Activated CD4-positive, alpha-beta T cell treated with anti-CD3 and anti-CD28 coated beads, Interleukin-2, amount 10 ng/mL, durations not matched to agents 7 days and 5 days (primary cell): ENCODE data around the gene DNM3. TPM values are rescaled to one million over a fixed set of nuclear protein-coding genes. Genes with fewer than 3 reads are reported as not detected.

Experiments
- CTCF ChIA-PET: fragments of 350-600 bp; sonication (Branson Sonifier 250); formaldehyde crosslinking; loops from one replicate; lab custom pipeline; 2021; ENCODE audit warnings: antibody characterized with exemption; lab: Charles Lee
- POLR2A ChIA-PET: fragments of 350-600 bp; sonication (Branson Sonifier 250); formaldehyde crosslinking; loops from one replicate; lab custom pipeline; 2021; ENCODE audit warnings: antibody characterized with exemption; lab: Charles Lee
- DNase-seq: peaks from one replicate; pipeline ENCODE4 v3.0.0-alpha.2; 2020
- H3K27ac Mint-ChIP-seq: one replicate; pipeline ENCODE4 v1.8.0; 2021; ENCODE audit warnings: mild to moderate bottlenecking, moderate library complexity, mixed read lengths
- H3K27me3 Mint-ChIP-seq: one replicate; pipeline ENCODE4 v1.8.0; 2021; ENCODE audit warnings: mixed read lengths
- H3K36me3 Mint-ChIP-seq: one replicate; pipeline ENCODE4 v1.8.0; 2021; ENCODE audit warnings: low read depth, mixed read lengths
- H3K4me1 Mint-ChIP-seq: one replicate; pipeline ENCODE4 v1.8.0; 2021; ENCODE audit warnings: mixed read lengths
- H3K4me3 Mint-ChIP-seq: one replicate; pipeline ENCODE4 v1.8.0; 2021; ENCODE audit warnings: mild to moderate bottlenecking, moderate library complexity, mixed read lengths
- H3K9me3 Mint-ChIP-seq: one replicate; pipeline ENCODE4 v1.8.0; 2021; ENCODE audit warnings: mixed read lengths
- total RNA-seq, 2 experiments: library from RNA; stranded (reverse); gene quantifications; one replicate each; pipeline ENCODE4 v1.2.3, GENCODE V29; 2021

Gene DNM3
- total RNA-seq, 2 experiments from 2014 or later: 2.1 TPM

GRCh38 chr1:171943973-171944561 lies 102.8 kb downstream of the DNM3 start:
- no peak overlapping the region for H3K4me3 Mint-ChIP-seq
- peak overlapping the region; percentile 28 for H3K27ac Mint-ChIP-seq
- H3K36me3 Mint-ChIP-seq: no peaks in the 10 kb centered on the region
- H3K27me3 Mint-ChIP-seq: no peaks in the 10 kb centered on the region
- no peaks in the 10 kb centered on the region for H3K4me1 Mint-ChIP-seq
- ChIA-PET POLR2A (no interaction called here), CTCF (interaction anchor here (1.1 kb wide), 1 partner anchor 41 kb away, joined by 3 read pairs; no protein-coding TSS in a partner anchor)
- no peaks in the 10 kb centered on the region for H3K9me3 Mint-ChIP-seq
- no peak for DNase-seq

- Mint-ChIP-seq H3K36me3 (no peaks in the 10 kb centered on the region), H3K4me1 (no peaks in the 10 kb centered on the region), H3K4me3 (no peak overlapping the region), H3K27me3 (peaks cover 7% of the 10 kb centered on the region), H3K27ac (no peak overlapping the region), H3K9me3 (no peaks in the 10 kb centered on the region)
- ChIA-PET POLR2A (no interaction called here), CTCF (no interaction called here)
- DNase-seq: no peak
These were observed 107.2 kb downstream of the DNM3 start for GRCh38 chr1:171948511-171948910.

- Mint-ChIP-seq H3K27ac (no peak overlapping the region), H3K36me3 (no peaks in the 10 kb centered on the region), H3K4me1 (no peaks in the 10 kb centered on the region), H3K27me3 (peaks cover 7% of the 10 kb centered on the region), H3K9me3 (no peaks in the 10 kb centered on the region), H3K4me3 (no peak overlapping the region)
- ChIA-PET POLR2A (no interaction called here), CTCF (interaction anchor here (0.6 kb wide), 1 partner anchor 40 kb away, joined by 6 read pairs; no protein-coding TSS in a partner anchor)
- no peak for DNase-seq
These were observed 108.0 kb downstream of the DNM3 start for GRCh38 chr1:171949316-171949715.

GRCh38 chr1:171953835-171954234 lies 112.5 kb downstream of the DNM3 start:
- ChIA-PET CTCF (no interaction called here), POLR2A (no interaction called here)
- no peaks in the 10 kb centered on the region for H3K9me3 Mint-ChIP-seq
- H3K36me3 Mint-ChIP-seq: no peaks in the 10 kb centered on the region
- no peaks in the 10 kb centered on the region for H3K4me1 Mint-ChIP-seq
- no peak overlapping the region for H3K27ac Mint-ChIP-seq
- DNase-seq: no peak
- H3K27me3 Mint-ChIP-seq: peaks cover 7% of the 10 kb centered on the region
- no peak overlapping the region for H3K4me3 Mint-ChIP-seq

- ChIA-PET CTCF (no interaction called here), POLR2A (no interaction called here)
- H3K27ac Mint-ChIP-seq: no peak overlapping the region
- H3K4me1 Mint-ChIP-seq: no peaks in the 10 kb centered on the region
- H3K4me3 Mint-ChIP-seq: no peak overlapping the region
- H3K36me3 Mint-ChIP-seq: no peaks in the 10 kb centered on the region
- no peak for DNase-seq
- peaks cover 7% of the 10 kb centered on the region for H3K27me3 Mint-ChIP-seq
- H3K9me3 Mint-ChIP-seq: no peaks in the 10 kb centered on the region
These were observed 113.1 kb downstream of the DNM3 start for GRCh38 chr1:171954361-171954760.

- Mint-ChIP-seq H3K27me3 (no peaks in the 10 kb centered on the region), H3K4me1 (peaks cover 5% of the 10 kb centered on the region), H3K27ac (no peak overlapping the region), H3K4me3 (no peak overlapping the region), H3K36me3 (no peaks in the 10 kb centered on the region), H3K9me3 (no peaks in the 10 kb centered on the region)
- no peak for DNase-seq
- ChIA-PET POLR2A (no interaction called here), CTCF (no interaction called here)
These were observed 120.6 kb downstream of the DNM3 start for GRCh38 chr1:171961861-171962260.

- Mint-ChIP-seq H3K36me3 (no peaks in the 10 kb centered on the region), H3K4me3 (no peak overlapping the region), H3K9me3 (no peaks in the 10 kb centered on the region), H3K27ac (no peak overlapping the region), H3K4me1 (peaks cover 5% of the 10 kb centered on the region), H3K27me3 (no peaks in the 10 kb centered on the region)
- DNase-seq: no peak
- CTCF ChIA-PET: no interaction called here
- POLR2A ChIA-PET: no interaction called here
These were observed 122.5 kb downstream of the DNM3 start for GRCh38 chr1:171963762-171964161.

- Mint-ChIP-seq H3K27me3 (peaks cover 1% of the 10 kb centered on the region), H3K36me3 (no peaks in the 10 kb centered on the region), H3K4me1 (peaks cover 5% of the 10 kb centered on the region), H3K4me3 (no peak overlapping the region), H3K27ac (no peak overlapping the region), H3K9me3 (no peaks in the 10 kb centered on the region)
- POLR2A ChIA-PET: no interaction called here
- CTCF ChIA-PET: interaction anchor here (0.6 to 1.5 kb wide), 3 partner anchors 10 to 321 kb away, joined by 3 read pairs; no protein-coding TSS in a partner anchor
- no peak for DNase-seq
These were observed 124.5 kb downstream of the DNM3 start for GRCh38 chr1:171965777-171966176.

GRCh38 chr1:171966426-171967220 lies 125.3 kb downstream of the DNM3 start:
- H3K36me3 Mint-ChIP-seq: no peaks in the 10 kb centered on the region
- no peak for DNase-seq
- POLR2A ChIA-PET: no interaction called here

GRCh38 chr1:171969226-171969625 lies 127.9 kb downstream of the DNM3 start:
- Mint-ChIP-seq H3K4me1 (no peaks in the 10 kb centered on the region), H3K27me3 (peaks cover 4% of the 10 kb centered on the region), H3K4me3 (no peak overlapping the region), H3K27ac (no peak overlapping the region), H3K36me3 (no peaks in the 10 kb centered on the region), H3K9me3 (no peaks in the 10 kb centered on the region)
- ChIA-PET POLR2A (no interaction called here), CTCF (interaction anchor here (0.8 to 1.6 kb wide), 2 partner anchors 325 to 336 kb away, joined by 3 to 4 read pairs; no protein-coding TSS in a partner anchor)
- no peak for DNase-seq

More at GRCh38 chr1:171966426-171967220, 125.3 kb downstream of the DNM3 start:
- Mint-ChIP-seq H3K4me1 (peaks cover 5% of the 10 kb centered on the region), H3K9me3 (no peaks in the 10 kb centered on the region), H3K27ac (no peak overlapping the region), H3K27me3 (peaks cover 1% of the 10 kb centered on the region), H3K4me3 (no peak overlapping the region)
- CTCF ChIA-PET: interaction anchor here (1.0 to 1.5 kb wide), 2 partner anchors 11 to 117 kb away, joined by 3 read pairs; no protein-coding TSS in a partner anchor

- CTCF ChIA-PET: interaction anchor here (1.6 to 1.7 kb wide), 2 partner anchors 127 to 325 kb away, joined by 4 read pairs; no protein-coding TSS in a partner anchor
- no peaks in the 10 kb centered on the region for H3K9me3 Mint-ChIP-seq
- POLR2A ChIA-PET: no interaction called here
- no peaks in the 10 kb centered on the region for H3K36me3 Mint-ChIP-seq
- no peak overlapping the region for H3K4me3 Mint-ChIP-seq
- no peaks in the 10 kb centered on the region for H3K4me1 Mint-ChIP-seq
- no peak overlapping the region for H3K27ac Mint-ChIP-seq
- peaks cover 4% of the 10 kb centered on the region for H3K27me3 Mint-ChIP-seq
- DNase-seq: no peak
These were observed 128.5 kb downstream of the DNM3 start for GRCh38 chr1:171969813-171970212.

GRCh38 chr1:171972846-171973245 lies 131.5 kb downstream of the DNM3 start:
- H3K9me3 Mint-ChIP-seq: peaks cover 6% of the 10 kb centered on the region
- no peak for DNase-seq
- no peak overlapping the region for H3K27ac Mint-ChIP-seq
- no peak overlapping the region for H3K4me3 Mint-ChIP-seq
- peaks cover 7% of the 10 kb centered on the region for H3K27me3 Mint-ChIP-seq
- POLR2A ChIA-PET: no interaction called here
- CTCF ChIA-PET: no interaction called here
- H3K4me1 Mint-ChIP-seq: no peaks in the 10 kb centered on the region
- no peaks in the 10 kb centered on the region for H3K36me3 Mint-ChIP-seq

- DNase-seq: no peak
- CTCF ChIA-PET: no interaction called here
- H3K27ac Mint-ChIP-seq: no peak overlapping the region
These were observed 132.1 kb downstream of the DNM3 start for GRCh38 chr1:171973421-171973820.

More at GRCh38 chr1:171973421-171973820, 132.1 kb downstream of the DNM3 start:
- H3K4me3 Mint-ChIP-seq: no peak overlapping the region
- H3K27me3 Mint-ChIP-seq: peaks cover 7% of the 10 kb centered on the region
- no peaks in the 10 kb centered on the region for H3K36me3 Mint-ChIP-seq
- peaks cover 6% of the 10 kb centered on the region for H3K9me3 Mint-ChIP-seq
- POLR2A ChIA-PET: no interaction called here
- no peaks in the 10 kb centered on the region for H3K4me1 Mint-ChIP-seq
